GM15510 (cell line): Measurements from ENCODE around the gene RTTN.

Source experiments
- POLR2A ChIP-seq: IDR thresholded peaks from 3 replicates; pipeline ENCODE4 v1.6.1; 2011; ENCODE audit warnings: borderline replicate concordance; ENCODE audit not compliant: insufficient read length; ENCODE audit errors: extremely low read depth

The RTTN gene

GRCh38 chr18:70176537-70176936, 28.9 kb downstream of the RTTN start:
- TF ChIP-seq POLR2A, result no peak

GRCh38 chr18:70175216-70175615, 30.3 kb downstream of the RTTN start:
- no peak for TF ChIP-seq POLR2A

GRCh38 chr18:70172225-70172624, 33.3 kb downstream of the RTTN start:
- no peak for TF ChIP-seq POLR2A

GRCh38 chr18:70169747-70170146, 35.7 kb downstream of the RTTN start:
- TF ChIP-seq POLR2A, result no peak

- no peak for TF ChIP-seq POLR2A
Observed at GRCh38 chr18:70166668-70167067, 38.8 kb downstream of the RTTN start.

GRCh38 chr18:70165936-70166335, 39.6 kb downstream of the RTTN start:
- TF ChIP-seq POLR2A, result no peak

GRCh38 chr18:70160073-70160678, 45.3 kb downstream of the RTTN start:
- TF ChIP-seq POLR2A, result no peak

GRCh38 chr18:70158992-70159717, 46.3 kb downstream of the RTTN start:
- no peak for TF ChIP-seq POLR2A

GRCh38 chr18:70156886-70157285, 48.6 kb downstream of the RTTN start:
- no peak for TF ChIP-seq POLR2A

GRCh38 chr18:70154591-70155194, 50.8 kb downstream of the RTTN start:
- TF ChIP-seq POLR2A, result no peak

- TF ChIP-seq POLR2A, result no peak
Observed at GRCh38 chr18:70151614-70152013, 53.9 kb downstream of the RTTN start.

GRCh38 chr18:70149616-70150301, 55.7 kb downstream of the RTTN start:
- no peak for TF ChIP-seq POLR2A

GRCh38 chr18:70149156-70149555, 56.3 kb downstream of the RTTN start:
- TF ChIP-seq POLR2A, result no peak

- TF ChIP-seq POLR2A, result no peak
Observed at GRCh38 chr18:70148039-70148938, 57.2 kb downstream of the RTTN start.
